Astrocyte (in vitro differentiated cells and primary cell): ENCODE results near the gene AGPS. TPM values are rescaled to one million over a fixed set of nuclear protein-coding genes. Genes with fewer than 3 reads are reported as not detected.
"Not testable (repeated sequence)": the region's sequence is repeated elsewhere in the genome, so short reads cannot be mapped to it uniquely, and the experiment has no call there.

ENCODE experiments used
- DNase-seq: peaks from one replicate; pipeline ENCODE4 v3.0.0-alpha.2; 2010; ENCODE audit warnings: low read depth
- FAIRE-seq: peaks from 2 replicates; lab custom pipeline; 2011; peaks lifted over from hg19 to GRCh38; lab: Jason Lieb, UNC
- H2AFZ ChIP-seq: 2 replicates; pipeline ENCODE4 v1.6.0; 2012; ENCODE audit warnings: low read depth, low read length, inconsistent platforms
- H3K27ac ChIP-seq: 2 replicates; pipeline ENCODE4 v1.5.1; 2011; ENCODE audit warnings: low read depth, low read length, inconsistent platforms
- H3K27me3 ChIP-seq: 2 replicates; pipeline ENCODE4 v1.6.0; 2011; ENCODE audit warnings: low read length, inconsistent platforms; ENCODE audit not compliant: insufficient read depth
- H3K36me3 ChIP-seq: 2 replicates; pipeline ENCODE4 v1.5.1; 2011; ENCODE audit warnings: low read length, inconsistent platforms; ENCODE audit not compliant: insufficient read depth
- H3K4me1 ChIP-seq: 2 replicates; pipeline ENCODE4 v1.5.1; 2011; ENCODE audit warnings: low read length, inconsistent platforms; ENCODE audit not compliant: insufficient read depth
- H3K4me2 ChIP-seq: 2 replicates; pipeline ENCODE4 v1.6.0; 2012; ENCODE audit warnings: low read length, inconsistent platforms
- H3K4me3 ChIP-seq: 2 replicates; pipeline ENCODE4 v1.5.1; 2011; ENCODE audit warnings: low read depth, mild to moderate bottlenecking, low read length, inconsistent platforms; ENCODE audit not compliant: insufficient read depth
- H3K79me2 ChIP-seq: 2 replicates; pipeline ENCODE4 v1.6.0; 2012; ENCODE audit warnings: mild to moderate bottlenecking, low read length, inconsistent platforms; ENCODE audit not compliant: insufficient read depth
- H3K9ac ChIP-seq: 2 replicates; pipeline ENCODE4 v1.6.0; 2012; ENCODE audit warnings: mild to moderate bottlenecking, low read length, inconsistent platforms
- H3K9me3 ChIP-seq: 2 replicates; pipeline ENCODE4 v1.5.1; 2012; ENCODE audit warnings: low read depth, mild to moderate bottlenecking, low read length, inconsistent platforms; ENCODE audit not compliant: insufficient read depth
- H4K20me1 ChIP-seq: 2 replicates; pipeline ENCODE4 v1.6.0; 2012; ENCODE audit warnings: low read length, inconsistent platforms; ENCODE audit not compliant: insufficient read depth
- H3K27ac Mint-ChIP-seq: one replicate; pipeline ENCODE4 v1.8.0; 2021; ENCODE audit warnings: mild to moderate bottlenecking, mixed read lengths; ENCODE audit not compliant: unreplicated experiment
- H3K27me3 Mint-ChIP-seq: one replicate; pipeline ENCODE4 v1.8.0; 2021; ENCODE audit warnings: low read depth, mixed read lengths; ENCODE audit not compliant: unreplicated experiment
- H3K36me3 Mint-ChIP-seq: one replicate; pipeline ENCODE4 v1.8.0; 2021; ENCODE audit warnings: low read depth, mixed read lengths; ENCODE audit not compliant: unreplicated experiment
- H3K4me1 Mint-ChIP-seq: one replicate; pipeline ENCODE4 v1.8.0; 2021; ENCODE audit warnings: low read depth, mixed read lengths; ENCODE audit not compliant: unreplicated experiment
- H3K4me3 Mint-ChIP-seq: one replicate; pipeline ENCODE4 v1.8.0; 2021; ENCODE audit warnings: mild to moderate bottlenecking, moderate library complexity, mixed read lengths; ENCODE audit not compliant: unreplicated experiment
- H3K9me3 Mint-ChIP-seq: one replicate; pipeline ENCODE4 v1.8.0; 2021; ENCODE audit warnings: mild to moderate bottlenecking, mixed read lengths; ENCODE audit not compliant: unreplicated experiment
- EZH2 ChIP-seq: IDR thresholded peaks from 2 replicates; pipeline ENCODE4 v1.6.1; 2012; ENCODE audit warnings: mild to moderate bottlenecking, low read length, inconsistent platforms; ENCODE audit not compliant: insufficient read depth
- total RNA-seq: library from RNA; stranded (reverse); gene quantifications from 2 replicates; pipeline ENCODE4 v1.2.1, GENCODE V29; 2021
- TF ChIP-seq, protein P1 (sequence below): IDR thresholded peaks from 2 replicates; pipeline ENCODE4 v1.5.1; 2011; ENCODE audit warnings: low read depth, mild to moderate bottlenecking, inconsistent platforms, low read length, moderate library complexity; ENCODE audit not compliant: insufficient read depth

AGPS gene
- total RNA-seq, 1 donor from 2014 or later = 66.2 TPM

DNA sequence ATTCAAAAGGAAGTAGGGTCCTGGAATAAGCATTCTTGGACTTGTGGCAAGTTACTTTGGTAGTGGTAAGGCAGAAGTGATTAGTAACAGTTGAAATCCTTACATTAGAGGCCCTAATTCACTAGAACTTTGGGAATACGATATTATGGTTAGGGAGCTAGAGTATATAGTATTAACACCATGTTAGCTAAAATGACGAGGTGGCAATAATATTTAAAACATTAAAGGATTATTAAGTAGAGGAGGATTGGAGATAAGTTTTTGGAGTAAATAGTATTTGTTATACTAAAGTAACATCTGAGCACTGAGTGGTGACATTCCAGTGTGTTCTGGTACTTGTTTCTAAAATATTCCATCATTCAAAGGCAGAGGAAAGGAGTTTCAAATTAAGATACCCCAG is 91.0 kb downstream of the AGPS start:
- Mint-ChIP-seq H3K4me3 (no peak overlapping the region), H3K4me1 (peaks cover 9% of the 10 kb centered on the region), H3K36me3 (peaks cover 11% of the 10 kb centered on the region), H3K27me3 (no peaks in the 10 kb centered on the region), H3K27ac (no peak overlapping the region), H3K9me3 (no peaks in the 10 kb centered on the region)
- no peak for DNase-seq
- no peaks in the 10 kb centered on the region for H3K9me3 ChIP-seq
- no peak overlapping the region for H2AFZ ChIP-seq
- no peaks in the 10 kb centered on the region for H4K20me1 ChIP-seq
- H3K79me2 ChIP-seq = no peaks in the 10 kb centered on the region
- FAIRE-seq = no peak
- no peaks in the 10 kb centered on the region for H3K27me3 ChIP-seq
- H3K4me1 ChIP-seq = no peaks in the 10 kb centered on the region
- H3K4me3 ChIP-seq = no peak overlapping the region
- H3K27ac ChIP-seq = no peak overlapping the region
- H3K4me2 ChIP-seq = no peak overlapping the region
- H3K36me3 ChIP-seq = no peaks in the 10 kb centered on the region
- TF ChIP-seq, protein P1, sequence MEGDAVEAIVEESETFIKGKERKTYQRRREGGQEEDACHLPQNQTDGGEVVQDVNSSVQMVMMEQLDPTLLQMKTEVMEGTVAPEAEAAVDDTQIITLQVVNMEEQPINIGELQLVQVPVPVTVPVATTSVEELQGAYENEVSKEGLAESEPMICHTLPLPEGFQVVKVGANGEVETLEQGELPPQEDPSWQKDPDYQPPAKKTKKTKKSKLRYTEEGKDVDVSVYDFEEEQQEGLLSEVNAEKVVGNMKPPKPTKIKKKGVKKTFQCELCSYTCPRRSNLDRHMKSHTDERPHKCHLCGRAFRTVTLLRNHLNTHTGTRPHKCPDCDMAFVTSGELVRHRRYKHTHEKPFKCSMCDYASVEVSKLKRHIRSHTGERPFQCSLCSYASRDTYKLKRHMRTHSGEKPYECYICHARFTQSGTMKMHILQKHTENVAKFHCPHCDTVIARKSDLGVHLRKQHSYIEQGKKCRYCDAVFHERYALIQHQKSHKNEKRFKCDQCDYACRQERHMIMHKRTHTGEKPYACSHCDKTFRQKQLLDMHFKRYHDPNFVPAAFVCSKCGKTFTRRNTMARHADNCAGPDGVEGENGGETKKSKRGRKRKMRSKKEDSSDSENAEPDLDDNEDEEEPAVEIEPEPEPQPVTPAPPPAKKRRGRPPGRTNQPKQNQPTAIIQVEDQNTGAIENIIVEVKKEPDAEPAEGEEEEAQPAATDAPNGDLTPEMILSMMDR = no peak
- TF ChIP-seq EZH2 = no peak
- H3K9ac ChIP-seq = no peak overlapping the region

DNA sequence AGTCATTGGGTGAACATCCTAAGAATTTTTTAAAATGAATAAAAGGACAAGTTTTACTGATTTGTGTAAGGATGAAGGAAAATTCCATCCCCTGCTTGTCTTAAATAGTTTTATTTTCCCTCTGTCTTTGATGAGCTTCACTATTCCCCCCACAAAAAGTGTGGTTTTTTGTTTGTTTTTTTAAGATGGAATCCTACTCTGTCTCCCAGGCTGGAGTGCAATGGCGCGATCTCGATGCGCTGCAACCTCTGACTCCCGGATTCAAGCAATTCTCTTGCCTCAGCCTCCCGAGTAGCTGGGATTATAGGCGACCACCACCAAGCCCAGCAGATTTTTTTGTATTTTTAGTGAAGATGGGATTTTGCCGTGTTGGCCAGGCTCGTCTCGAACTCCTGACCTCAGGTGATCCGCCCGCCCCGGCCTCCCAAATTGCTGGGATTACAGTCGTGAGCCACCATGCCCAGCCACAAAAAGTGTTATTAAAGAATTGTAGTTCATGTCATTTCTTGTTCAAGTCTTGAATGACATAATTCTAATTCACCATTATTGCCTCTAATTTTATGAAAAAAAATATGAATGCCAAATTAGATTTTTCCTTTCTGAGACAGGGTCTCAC is 91.7 kb downstream of the AGPS start:
- DNase-seq (peak; percentile 20), FAIRE-seq (no peak)
- no peaks in the 10 kb centered on the region for H3K27me3 Mint-ChIP-seq
- H3K9me3 Mint-ChIP-seq = no peaks in the 10 kb centered on the region
- Histone ChIP-seq H3K9ac (no peak overlapping the region), H3K27ac (no peak overlapping the region), H3K27me3 (no peaks in the 10 kb centered on the region), H3K9me3 (no peaks in the 10 kb centered on the region), H3K36me3 (no peaks in the 10 kb centered on the region), H3K4me3 (no peak overlapping the region), H3K4me1 (no peaks in the 10 kb centered on the region), H4K20me1 (no peaks in the 10 kb centered on the region), H2AFZ (no peak overlapping the region), H3K4me2 (no peak overlapping the region), H3K79me2 (no peaks in the 10 kb centered on the region)
- H3K27ac Mint-ChIP-seq = no peak overlapping the region
- H3K4me1 Mint-ChIP-seq = peaks cover 9% of the 10 kb centered on the region
- TF ChIP-seq EZH2 = no peak
- TF ChIP-seq, protein P1 = no peak
- no peak overlapping the region for H3K4me3 Mint-ChIP-seq
- H3K36me3 Mint-ChIP-seq = peaks cover 11% of the 10 kb centered on the region

DNA sequence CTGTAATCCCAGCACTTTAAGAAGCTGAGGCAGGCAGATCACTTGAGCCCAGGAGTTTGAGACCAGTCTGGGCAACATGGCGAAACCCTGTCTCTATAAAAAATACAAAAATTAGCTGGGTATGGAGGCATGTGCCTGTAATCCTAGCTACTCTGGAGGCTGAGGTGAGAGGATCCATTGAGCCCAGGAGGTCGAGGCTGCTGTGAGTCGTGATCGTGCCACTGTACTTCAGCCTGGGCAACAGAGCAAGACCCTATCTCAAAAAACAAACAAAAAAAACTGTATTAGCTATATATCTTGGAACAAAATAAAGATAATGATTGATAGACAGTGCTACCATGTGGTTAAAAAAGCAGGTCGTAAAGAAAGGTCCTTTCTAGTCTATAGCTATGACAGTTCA is 93.1 kb downstream of the AGPS start:
- H3K27ac ChIP-seq, FAIRE-seq, H3K4me3 Mint-ChIP-seq, H4K20me1 ChIP-seq, H3K79me2 ChIP-seq, DNase-seq, H3K4me3 ChIP-seq, H3K36me3 ChIP-seq, H3K36me3 Mint-ChIP-seq, H3K27me3 Mint-ChIP-seq, H3K4me1 ChIP-seq, H3K9ac ChIP-seq, H3K9me3 Mint-ChIP-seq, H3K27ac Mint-ChIP-seq, H3K4me2 ChIP-seq, H3K9me3 ChIP-seq, H3K27me3 ChIP-seq, H3K4me1 Mint-ChIP-seq, H2AFZ ChIP-seq: not testable (repeated sequence)
